ENCODE data around the gene CLIC3.

CLIC3 gene

DNA sequence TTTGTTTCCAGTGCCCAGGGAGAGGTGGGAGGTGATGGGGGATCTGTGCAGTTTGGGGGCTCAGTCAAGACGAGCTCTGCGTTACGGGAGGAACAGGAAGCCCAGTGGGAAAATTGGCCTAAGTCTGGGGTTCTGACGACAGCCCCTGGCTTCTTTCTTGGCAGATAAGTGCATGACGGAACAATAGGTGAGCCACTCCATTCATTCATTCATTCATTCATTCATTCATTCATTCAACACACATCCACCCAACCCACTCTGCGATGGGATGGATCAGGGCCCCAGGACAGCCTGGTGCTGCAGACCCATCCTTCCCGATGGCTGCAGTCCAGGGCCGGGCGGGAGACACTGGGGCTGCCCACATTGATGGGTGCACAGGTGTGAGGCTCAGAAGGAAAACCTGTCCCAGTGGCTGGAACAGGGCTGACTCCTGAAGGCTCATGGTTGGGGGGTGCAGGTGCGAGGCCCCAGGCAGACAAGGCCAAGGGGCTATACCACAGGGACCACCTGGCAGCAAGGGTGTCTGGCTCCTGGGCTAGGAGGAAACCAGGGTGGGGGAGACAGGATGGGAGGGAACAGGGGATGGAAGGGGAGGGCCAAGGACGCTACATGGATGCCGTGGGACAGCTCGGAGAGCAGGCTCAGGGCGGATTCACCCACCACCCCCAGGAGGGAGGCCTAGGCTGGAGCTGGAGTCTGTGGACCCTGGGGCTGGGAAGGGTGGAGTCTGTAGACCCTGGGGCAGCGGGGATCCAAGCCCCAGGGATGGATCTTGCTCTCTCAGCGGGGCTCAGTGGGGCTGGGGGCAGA lies 15.5 kb downstream of the CLIC3 start:
- DNase-seq (ENCODE audit: low read depth in 2 of 2), result no peak

- DNase-seq (ENCODE audit: low read depth in 2 of 2), result no peak
These were observed 16.4 kb downstream of the CLIC3 start for GRCh38 chr9:136979769-136980587.

DNA sequence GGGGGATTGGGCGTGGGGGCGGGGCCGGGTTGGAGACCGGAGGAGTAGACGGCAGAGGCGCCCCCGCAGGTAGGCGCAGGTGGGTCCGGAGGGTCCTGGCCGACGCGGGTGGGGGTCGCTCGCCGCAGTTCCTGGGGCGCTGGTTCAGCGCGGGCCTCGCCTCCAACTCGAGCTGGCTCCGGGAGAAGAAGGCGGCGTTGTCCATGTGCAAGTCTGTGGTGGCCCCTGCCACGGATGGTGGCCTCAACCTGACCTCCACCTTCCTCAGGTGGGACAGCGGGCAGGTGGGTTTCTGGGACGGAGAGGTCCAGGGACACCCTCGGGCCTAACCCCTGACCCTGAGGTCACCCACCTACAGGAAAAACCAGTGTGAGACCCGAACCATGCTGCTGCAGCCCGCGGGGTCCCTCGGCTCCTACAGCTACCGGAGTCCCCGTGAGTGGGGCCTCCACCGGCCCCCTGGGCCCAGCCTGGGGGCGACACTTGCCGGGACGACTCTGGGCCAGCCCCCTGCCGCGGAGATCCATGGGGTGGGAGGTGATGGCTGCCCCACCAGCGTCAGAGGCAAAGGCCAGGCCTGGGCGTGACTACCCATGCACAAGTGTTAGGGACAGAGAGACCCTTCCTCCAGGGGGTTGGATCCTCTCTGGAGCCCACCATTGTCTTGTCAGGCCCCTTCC lies 17.4 kb downstream of the CLIC3 start:
- no peak for DNase-seq (ENCODE audit: low read depth in 2 of 2)

DNA sequence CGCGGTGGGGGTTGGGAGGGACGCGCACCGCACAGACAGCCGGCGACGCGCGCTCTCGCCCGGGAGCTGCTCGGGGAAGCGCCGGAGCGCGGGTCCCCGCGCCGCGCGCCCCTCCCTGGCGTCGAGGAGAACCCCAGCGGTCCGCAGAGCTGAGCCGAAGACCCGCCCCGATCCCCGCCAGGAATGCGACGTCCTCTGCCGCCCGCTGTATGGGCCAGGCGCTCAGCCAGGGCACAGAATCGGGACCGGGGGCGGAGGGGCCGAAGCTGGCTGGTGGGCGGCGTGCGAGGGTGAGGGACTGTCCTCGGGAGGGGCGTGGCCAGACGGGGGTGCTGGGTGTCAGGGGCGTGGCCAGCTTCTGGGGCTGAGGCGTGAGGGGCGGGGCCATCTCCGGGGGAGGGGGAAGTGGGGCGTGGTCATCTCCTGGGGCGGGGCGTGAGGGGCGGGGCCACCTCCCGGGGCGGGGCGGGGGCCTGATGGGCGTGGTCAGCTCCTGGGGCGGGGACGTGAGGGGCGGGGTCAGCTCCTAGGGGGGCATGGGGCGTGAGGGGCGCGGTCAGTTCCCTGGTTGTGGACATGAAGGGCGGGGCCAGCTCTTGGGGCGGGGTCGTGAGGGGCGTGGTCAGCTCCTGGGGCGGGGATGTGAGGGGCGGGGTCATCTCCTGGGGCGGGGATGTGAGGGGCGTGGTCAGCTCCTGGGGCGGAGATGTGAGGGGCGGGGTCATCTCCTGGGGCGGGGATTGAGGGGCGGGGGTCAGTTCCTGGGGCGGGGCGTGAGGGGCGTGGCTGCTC lies 18.1 kb downstream of the CLIC3 start:
- DNase-seq (ENCODE audit: low read depth in 2 of 2), result peak; percentile 46 to 54

- no peak for DNase-seq (ENCODE audit: low read depth in 2 of 2)
These were observed 18.7 kb downstream of the CLIC3 start for GRCh38 chr9:136977649-136978072.

DNA sequence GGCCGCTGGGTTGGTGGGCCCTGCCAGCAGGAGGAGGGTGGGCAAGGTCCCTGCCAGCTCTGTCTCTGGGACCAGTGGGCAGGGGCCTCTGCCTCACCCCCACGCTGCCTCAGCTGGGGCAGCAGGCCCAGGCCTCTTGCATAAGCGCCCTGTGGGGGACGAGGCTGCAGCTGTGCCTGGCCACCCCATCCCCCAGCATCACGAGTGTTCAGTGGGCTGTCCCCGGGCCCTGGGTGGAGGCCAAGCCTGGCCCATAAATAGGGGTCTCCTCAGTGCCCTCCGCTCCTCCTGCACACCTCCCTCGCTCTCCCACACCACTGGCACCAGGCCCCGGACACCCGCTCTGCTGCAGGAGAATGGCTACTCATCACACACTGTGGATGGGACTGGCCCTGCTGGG lies 19.1 kb downstream of the CLIC3 start, which contains the start of gene PTGDS:
PTGDS (plus strand) TSS at position 282 of the 400 bp plus-strand sequence; CDS start at position 357, 75 bp downstream.
- no peak for DNase-seq (ENCODE audit: low read depth in 2 of 2)

DNA sequence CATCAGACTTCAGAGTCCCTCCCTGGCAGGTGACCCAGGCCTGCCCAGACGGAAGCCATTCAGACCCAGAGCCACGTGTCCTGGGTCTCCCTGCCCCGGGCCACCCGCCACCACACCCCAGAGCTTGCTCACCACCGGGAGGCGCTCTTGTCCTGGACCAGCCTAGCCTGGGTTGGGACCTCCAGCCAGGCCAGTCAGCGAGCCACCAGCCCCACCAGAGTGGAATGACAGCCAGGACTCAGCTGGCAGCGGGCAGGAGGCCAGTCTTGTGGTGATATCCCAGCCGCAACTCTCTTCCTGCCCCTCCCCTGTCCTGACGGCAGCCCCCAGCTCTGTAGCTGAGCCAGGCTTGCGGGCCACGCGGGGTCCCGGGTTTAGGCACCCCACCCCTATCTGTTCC lies 20.7 kb downstream of the CLIC3 start:
- no peak for DNase-seq (ENCODE audit: low read depth in 2 of 2)

DNA sequence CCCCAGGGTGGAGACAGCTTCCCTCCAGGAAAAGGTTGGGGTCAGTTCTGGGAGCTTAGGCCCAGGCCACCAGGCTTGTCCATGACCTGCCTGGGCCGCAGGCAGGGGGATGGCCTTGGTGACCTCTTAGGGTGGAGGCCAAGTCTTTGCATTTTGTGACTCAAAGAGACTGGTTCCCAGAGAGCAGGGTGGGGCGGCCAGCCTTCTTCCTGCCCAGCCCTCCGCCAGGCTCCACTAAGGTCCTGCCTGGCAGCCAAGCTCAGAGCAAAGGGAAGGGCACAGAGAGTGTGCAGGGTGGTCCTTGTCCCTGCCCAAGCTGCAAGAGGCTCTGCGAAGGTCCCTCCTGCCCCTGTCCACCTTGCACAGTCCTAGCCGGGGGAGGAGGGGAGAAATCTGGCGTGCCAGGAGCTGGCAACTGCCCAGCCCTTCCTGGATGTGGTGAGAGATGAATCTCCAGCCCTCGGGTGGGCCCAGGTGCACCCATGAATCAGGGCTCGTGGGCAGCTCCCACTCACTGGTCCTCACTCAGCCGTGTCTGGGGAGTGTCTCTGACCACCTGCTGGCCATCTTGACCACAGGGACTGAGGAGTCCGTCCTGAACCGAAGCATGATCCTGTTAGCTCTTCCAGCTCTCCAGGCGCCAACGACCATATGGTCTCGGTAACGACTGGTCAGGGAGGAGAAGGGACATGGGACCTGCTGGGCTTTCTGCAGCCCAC lies 21.4 kb downstream of the CLIC3 start:
- no peak for DNase-seq (ENCODE audit: low read depth in 2 of 2)

- no peak for DNase-seq (ENCODE audit: low read depth in 2 of 2)
These were observed 22.4 kb downstream of the CLIC3 start for GRCh38 chr9:136973618-136974617.

DNA sequence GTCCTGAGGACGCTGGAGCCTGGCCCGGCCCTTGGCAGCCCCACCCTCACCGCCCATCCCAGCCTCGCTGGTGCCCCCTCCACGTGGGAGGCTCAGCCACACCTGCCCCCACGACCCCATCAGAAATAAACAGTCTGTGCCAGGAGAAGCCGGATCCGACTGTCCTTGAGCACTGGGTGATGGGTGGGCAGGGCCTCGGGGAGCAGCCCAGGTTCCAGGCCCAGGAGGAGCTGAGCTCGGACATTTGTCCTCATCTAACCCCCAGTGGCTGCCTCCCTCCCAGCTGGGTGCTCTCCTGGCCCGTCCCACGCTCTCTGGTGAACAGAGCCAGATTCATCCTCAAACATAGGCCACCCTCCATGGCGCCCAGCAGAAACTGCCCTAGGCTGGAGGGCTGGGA lies 23.6 kb downstream of the CLIC3 start:
- no peak for DNase-seq (ENCODE audit: low read depth in 2 of 2)

DNA sequence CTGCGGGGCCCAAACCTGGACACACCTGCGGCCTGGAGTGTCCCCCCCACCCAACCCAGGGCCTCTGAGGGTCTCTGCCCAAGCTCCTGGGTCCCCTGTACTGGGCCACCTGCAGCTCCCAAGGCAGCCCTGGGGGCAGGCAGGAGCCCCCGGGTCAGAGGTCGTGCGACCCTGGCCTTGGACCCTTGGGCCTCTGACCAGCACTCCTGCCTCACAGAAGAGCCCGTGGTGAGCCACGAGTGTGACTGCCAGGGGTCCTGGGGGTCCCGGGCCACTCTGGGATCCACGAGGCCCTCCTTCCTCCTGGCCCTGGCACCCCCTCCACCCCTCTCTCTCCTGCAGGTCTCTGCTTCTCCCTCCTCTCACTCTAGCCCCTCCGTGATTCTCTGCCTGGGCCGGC lies 24.0 kb downstream of the CLIC3 start:
- DNase-seq (ENCODE audit: low read depth in 2 of 2), result no peak

- no peak for DNase-seq (ENCODE audit: low read depth in 2 of 2)
These were observed 24.6 kb downstream of the CLIC3 start for GRCh38 chr9:136971746-136972145.

- no peak for DNase-seq (ENCODE audit: low read depth in 2 of 2)
These were observed 26.0 kb downstream of the CLIC3 start for GRCh38 chr9:136970361-136970760.

DNA sequence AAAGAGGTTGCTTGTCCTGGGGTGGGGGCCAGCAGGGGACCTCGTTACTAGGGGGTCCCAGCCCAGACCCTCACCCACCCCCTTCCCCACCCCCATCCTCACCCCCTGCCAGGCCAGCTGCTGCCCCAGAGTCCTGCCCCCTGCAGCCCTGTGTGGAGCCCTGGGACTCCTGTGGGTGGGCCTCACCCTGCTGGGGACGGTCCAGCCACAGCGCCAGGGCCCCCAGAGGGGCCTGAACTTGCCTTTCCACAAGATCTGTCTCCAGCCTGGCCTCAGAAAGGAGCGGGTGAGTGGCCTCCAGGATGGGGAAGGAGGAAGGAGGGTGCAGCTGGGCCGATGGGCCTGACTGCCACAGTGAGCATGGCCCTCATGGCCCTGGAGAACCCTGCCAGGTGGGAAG lies 26.6 kb downstream of the CLIC3 start:
- DNase-seq (ENCODE audit: low read depth in 2 of 2), result no peak

DNA sequence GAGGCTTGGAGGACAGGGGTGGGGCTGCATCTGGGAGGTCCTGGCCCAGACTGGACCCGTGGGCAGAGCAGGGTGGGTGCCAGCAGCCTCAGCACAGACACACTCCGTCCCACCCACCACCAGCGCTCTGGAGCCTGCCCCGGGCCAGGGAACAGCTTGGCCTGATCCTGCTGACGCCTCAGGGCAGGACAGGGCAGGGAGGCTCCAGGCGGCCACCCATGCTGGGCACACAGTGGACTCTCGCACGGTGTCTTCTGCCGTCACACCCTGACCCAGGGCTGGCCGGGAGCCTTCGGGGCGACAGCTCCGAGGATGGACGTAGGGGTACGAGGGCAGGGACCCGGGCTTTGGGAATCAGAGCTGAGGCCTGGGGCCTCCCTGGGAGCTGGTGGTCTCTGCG lies 27.2 kb downstream of the CLIC3 start:
- DNase-seq (ENCODE audit: low read depth in 2 of 2), result no peak

- DNase-seq (ENCODE audit: low read depth in 2 of 2), result no peak
These were observed 27.8 kb downstream of the CLIC3 start for GRCh38 chr9:136968333-136969127.

DNA sequence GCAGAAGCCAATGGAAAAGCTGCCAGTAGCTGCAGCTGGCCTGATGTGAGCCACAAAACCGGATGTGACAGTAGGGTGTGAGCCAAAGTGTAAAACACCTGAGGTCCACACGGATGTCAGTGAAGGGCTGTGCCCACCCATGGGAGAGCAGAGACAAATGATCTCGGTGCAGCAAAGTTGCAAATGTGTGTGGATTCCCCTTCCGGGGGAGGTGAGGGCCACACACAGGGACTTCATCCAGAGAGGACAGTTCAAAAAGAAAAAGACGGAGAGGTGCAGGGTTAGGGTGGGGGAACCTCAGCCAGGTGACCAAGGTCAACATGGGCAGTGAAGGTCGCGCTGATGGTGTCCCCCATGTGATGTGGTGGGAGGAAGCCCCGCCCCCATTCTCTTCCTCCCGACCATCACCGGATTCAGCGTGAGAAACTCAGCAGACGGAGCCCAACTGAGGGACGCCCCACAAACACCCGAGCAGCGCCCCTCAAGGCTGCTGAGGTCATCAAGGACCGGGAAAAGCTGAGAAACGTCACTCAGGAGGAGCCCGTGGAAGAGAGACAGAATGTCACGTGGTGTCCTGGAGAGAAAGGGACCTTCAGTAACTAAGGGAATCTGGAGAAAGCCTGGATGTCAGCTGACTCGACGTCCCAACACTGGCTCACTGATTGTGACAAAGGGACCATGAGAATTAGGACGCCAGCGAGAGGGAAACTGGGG lies 30.4 kb downstream of the CLIC3 start:
- DNase-seq (ENCODE audit: low read depth in 2 of 2), result no peak

GRCh38 chr9:136964833-136965422 lies 31.4 kb downstream of the CLIC3 start:
- DNase-seq (ENCODE audit: low read depth in 2 of 2), result no peak

All from activated CD4-positive, alpha-beta T cell treated with anti-CD3 and anti-CD28 coated beads for 24 hours (primary cell).